HUES48 (cell line): ENCODE measurements around the gene MED16.
"Not testable (repeated sequence)": the region's sequence is repeated elsewhere in the genome, so short reads cannot be mapped to it uniquely, and the experiment has no call there.

Experiments used
- H3K27ac ChIP-seq: one replicate; pipeline ENCODE4 v1.7.0; 2013; ENCODE audit warnings: low read depth, low read length, inconsistent platforms
- H3K27me3 ChIP-seq: 2 replicates; pipeline ENCODE4 v1.6.1; 2013; ENCODE audit warnings: mild to moderate bottlenecking, low read length; ENCODE audit not compliant: control insufficient read depth, insufficient read depth
- H3K36me3 ChIP-seq: 2 replicates; pipeline ENCODE4 v1.6.1; 2013; ENCODE audit warnings: low read length; ENCODE audit not compliant: control insufficient read depth, insufficient read depth
- H3K4me1 ChIP-seq: 2 replicates; pipeline ENCODE4 v1.6.1; 2013; ENCODE audit warnings: mild to moderate bottlenecking, low read length; ENCODE audit not compliant: control insufficient read depth, insufficient read depth
- H3K4me3 ChIP-seq: 2 replicates; pipeline ENCODE4 v1.5.1; 2013; ENCODE audit warnings: mild to moderate bottlenecking, low read depth, low read length
- H3K9ac ChIP-seq: 2 replicates; pipeline ENCODE4 v1.6.1; 2013; ENCODE audit warnings: mild to moderate bottlenecking, low read depth, low read length, moderate library complexity
- H3K9me3 ChIP-seq: 2 replicates; pipeline ENCODE4 v1.6.1; 2013; ENCODE audit warnings: low read length; ENCODE audit not compliant: control insufficient read depth, insufficient read depth

MED16 gene

GRCh38 chr19:883661-884211 is 9.3 kb downstream of the MED16 start:
- Histone ChIP-seq H3K4me3 (no peak overlapping the region), H3K36me3 (peaks cover 52% of the 10 kb centered on the region), H3K27ac (no peak overlapping the region), H3K27me3 (no peaks in the 10 kb centered on the region), H3K9me3 (no peaks in the 10 kb centered on the region), H3K4me1 (no peaks in the 10 kb centered on the region), H3K9ac (no peak overlapping the region)

GRCh38 chr19:882871-883497 is 10.0 kb downstream of the MED16 start:
- Histone ChIP-seq H3K4me3 (no peak overlapping the region), H3K9ac (no peak overlapping the region), H3K36me3 (peaks cover 48% of the 10 kb centered on the region), H3K27me3 (no peaks in the 10 kb centered on the region), H3K9me3 (no peaks in the 10 kb centered on the region), H3K4me1 (no peaks in the 10 kb centered on the region), H3K27ac (no peak overlapping the region)

GRCh38 chr19:881385-882071 is 11.5 kb downstream of the MED16 start:
- Histone ChIP-seq H3K4me3 (no peak overlapping the region), H3K36me3 (peaks cover 49% of the 10 kb centered on the region), H3K9ac (no peak overlapping the region), H3K27me3 (no peaks in the 10 kb centered on the region), H3K9me3 (no peaks in the 10 kb centered on the region), H3K4me1 (no peaks in the 10 kb centered on the region), H3K27ac (no peak overlapping the region)

GRCh38 chr19:879711-880438 is 13.1 kb downstream of the MED16 start:
- Histone ChIP-seq H3K4me3 (no peak overlapping the region), H3K9ac (no peak overlapping the region), H3K36me3 (peaks cover 51% of the 10 kb centered on the region), H3K9me3 (no peaks in the 10 kb centered on the region), H3K4me1 (no peaks in the 10 kb centered on the region), H3K27me3 (no peaks in the 10 kb centered on the region), H3K27ac (no peak overlapping the region)

- not testable (repeated sequence) for H3K4me1 ChIP-seq, H3K27ac ChIP-seq, H3K9me3 ChIP-seq, H3K27me3 ChIP-seq, H3K4me3 ChIP-seq, H3K9ac ChIP-seq
- peaks cover 50% of the 10 kb centered on the region for H3K36me3 ChIP-seq
These were observed 14.0 kb downstream of the MED16 start for GRCh38 chr19:878751-879561.

GRCh38 chr19:877992-878660 is 14.9 kb downstream of the MED16 start:
- H3K27me3 ChIP-seq, H3K4me1 ChIP-seq, H3K9ac ChIP-seq, H3K4me3 ChIP-seq, H3K27ac ChIP-seq, H3K9me3 ChIP-seq: not testable (repeated sequence)
- peaks cover 46% of the 10 kb centered on the region for H3K36me3 ChIP-seq

GRCh38 chr19:876780-877314 is 16.1 kb downstream of the MED16 start:
- no peaks in the 10 kb centered on the region for H3K4me1 ChIP-seq
- no peak overlapping the region for H3K9ac ChIP-seq
- H3K27ac ChIP-seq, result no peak overlapping the region
- H3K36me3 ChIP-seq, result peaks cover 37% of the 10 kb centered on the region
- H3K27me3 ChIP-seq, result no peaks in the 10 kb centered on the region
- H3K4me3 ChIP-seq, result no peak overlapping the region
- H3K9me3 ChIP-seq, result no peaks in the 10 kb centered on the region

- Histone ChIP-seq H3K4me3 (no peak overlapping the region), H3K4me1 (no peaks in the 10 kb centered on the region), H3K27ac (no peak overlapping the region), H3K27me3 (no peaks in the 10 kb centered on the region), H3K9me3 (no peaks in the 10 kb centered on the region), H3K36me3 (peaks cover 30% of the 10 kb centered on the region), H3K9ac (no peak overlapping the region)
These were observed 16.9 kb downstream of the MED16 start for GRCh38 chr19:876089-876488.

- Histone ChIP-seq H3K4me1 (no peaks in the 10 kb centered on the region), H3K4me3 (no peak overlapping the region), H3K9me3 (no peaks in the 10 kb centered on the region), H3K36me3 (peaks cover 29% of the 10 kb centered on the region), H3K27me3 (no peaks in the 10 kb centered on the region), H3K27ac (no peak overlapping the region), H3K9ac (no peak overlapping the region)
These were observed 17.6 kb downstream of the MED16 start for GRCh38 chr19:875265-875879.

- Histone ChIP-seq H3K36me3 (peaks cover 40% of the 10 kb centered on the region), H3K9me3 (no peaks in the 10 kb centered on the region), H3K9ac (no peak overlapping the region), H3K4me1 (no peaks in the 10 kb centered on the region), H3K27me3 (no peaks in the 10 kb centered on the region), H3K4me3 (no peak overlapping the region), H3K27ac (no peak overlapping the region)
These were observed 19.4 kb downstream of the MED16 start for GRCh38 chr19:873561-874041.
